ENCODE measurements around the gene ALK. TPM values are rescaled to one million over a fixed set of nuclear protein-coding genes. Genes with fewer than 3 reads are reported as not detected.

ALK gene
- total and polyA plus RNA-seq, 10 of the 15 experiments (the other 5 are each of a cell fraction or from before 2014, with no cell fraction given): 0.11 TPM; not detected in 9

DNA sequence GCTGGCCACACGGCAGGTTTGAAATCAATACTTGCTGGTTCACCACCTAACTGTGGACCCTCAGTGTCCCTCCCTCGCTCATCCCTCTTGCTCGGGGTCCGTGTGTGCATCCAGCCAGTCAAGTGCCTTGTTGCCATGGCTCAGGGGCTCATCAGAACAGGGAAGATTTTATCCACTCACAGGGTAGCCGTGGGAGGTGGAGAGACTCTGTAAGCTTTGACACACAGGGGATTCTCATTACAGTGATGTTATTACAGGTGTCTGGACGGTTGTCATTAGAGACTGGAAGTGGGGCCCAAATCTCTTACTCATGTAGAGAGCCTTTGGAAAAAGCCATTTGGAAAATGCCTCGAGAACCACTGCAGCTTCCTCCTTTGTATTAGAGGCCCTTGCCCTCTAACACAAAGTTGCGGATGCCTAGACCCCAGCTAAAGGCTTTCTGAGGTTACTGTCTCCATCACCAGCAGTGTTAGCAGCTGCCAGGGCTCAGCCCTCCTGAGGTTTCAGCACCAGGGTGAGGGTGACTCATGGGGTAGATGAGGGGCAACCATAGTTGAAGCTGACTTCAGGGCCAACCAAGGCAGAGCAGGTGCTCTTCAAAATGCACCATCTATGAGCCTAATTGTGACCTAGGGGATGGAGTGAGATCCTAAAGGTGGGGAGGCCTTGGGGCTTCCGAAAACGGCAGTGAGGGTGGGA is 610.6 kb downstream of the ALK start (continued):
- TF ChIP-seq, protein P1, sequence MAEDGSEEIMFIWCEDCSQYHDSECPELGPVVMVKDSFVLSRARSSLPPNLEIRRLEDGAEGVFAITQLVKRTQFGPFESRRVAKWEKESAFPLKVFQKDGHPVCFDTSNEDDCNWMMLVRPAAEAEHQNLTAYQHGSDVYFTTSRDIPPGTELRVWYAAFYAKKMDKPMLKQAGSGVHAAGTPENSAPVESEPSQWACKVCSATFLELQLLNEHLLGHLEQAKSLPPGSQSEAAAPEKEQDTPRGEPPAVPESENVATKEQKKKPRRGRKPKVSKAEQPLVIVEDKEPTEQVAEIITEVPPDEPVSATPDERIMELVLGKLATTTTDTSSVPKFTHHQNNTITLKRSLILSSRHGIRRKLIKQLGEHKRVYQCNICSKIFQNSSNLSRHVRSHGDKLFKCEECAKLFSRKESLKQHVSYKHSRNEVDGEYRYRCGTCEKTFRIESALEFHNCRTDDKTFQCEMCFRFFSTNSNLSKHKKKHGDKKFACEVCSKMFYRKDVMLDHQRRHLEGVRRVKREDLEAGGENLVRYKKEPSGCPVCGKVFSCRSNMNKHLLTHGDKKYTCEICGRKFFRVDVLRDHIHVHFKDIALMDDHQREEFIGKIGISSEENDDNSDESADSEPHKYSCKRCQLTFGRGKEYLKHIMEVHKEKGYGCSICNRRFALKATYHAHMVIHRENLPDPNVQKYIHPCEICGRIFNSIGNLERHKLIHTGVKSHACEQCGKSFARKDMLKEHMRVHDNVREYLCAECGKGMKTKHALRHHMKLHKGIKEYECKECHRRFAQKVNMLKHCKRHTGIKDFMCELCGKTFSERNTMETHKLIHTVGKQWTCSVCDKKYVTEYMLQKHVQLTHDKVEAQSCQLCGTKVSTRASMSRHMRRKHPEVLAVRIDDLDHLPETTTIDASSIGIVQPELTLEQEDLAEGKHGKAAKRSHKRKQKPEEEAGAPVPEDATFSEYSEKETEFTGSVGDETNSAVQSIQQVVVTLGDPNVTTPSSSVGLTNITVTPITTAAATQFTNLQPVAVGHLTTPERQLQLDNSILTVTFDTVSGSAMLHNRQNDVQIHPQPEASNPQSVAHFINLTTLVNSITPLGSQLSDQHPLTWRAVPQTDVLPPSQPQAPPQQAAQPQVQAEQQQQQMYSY (CRISPR knock-in tag; IDR thresholded peaks at IDR 0.05): no peak
- TF ChIP-seq IKZF1 (conservative IDR thresholded peaks at IDR 0.05): no peak

DNA sequence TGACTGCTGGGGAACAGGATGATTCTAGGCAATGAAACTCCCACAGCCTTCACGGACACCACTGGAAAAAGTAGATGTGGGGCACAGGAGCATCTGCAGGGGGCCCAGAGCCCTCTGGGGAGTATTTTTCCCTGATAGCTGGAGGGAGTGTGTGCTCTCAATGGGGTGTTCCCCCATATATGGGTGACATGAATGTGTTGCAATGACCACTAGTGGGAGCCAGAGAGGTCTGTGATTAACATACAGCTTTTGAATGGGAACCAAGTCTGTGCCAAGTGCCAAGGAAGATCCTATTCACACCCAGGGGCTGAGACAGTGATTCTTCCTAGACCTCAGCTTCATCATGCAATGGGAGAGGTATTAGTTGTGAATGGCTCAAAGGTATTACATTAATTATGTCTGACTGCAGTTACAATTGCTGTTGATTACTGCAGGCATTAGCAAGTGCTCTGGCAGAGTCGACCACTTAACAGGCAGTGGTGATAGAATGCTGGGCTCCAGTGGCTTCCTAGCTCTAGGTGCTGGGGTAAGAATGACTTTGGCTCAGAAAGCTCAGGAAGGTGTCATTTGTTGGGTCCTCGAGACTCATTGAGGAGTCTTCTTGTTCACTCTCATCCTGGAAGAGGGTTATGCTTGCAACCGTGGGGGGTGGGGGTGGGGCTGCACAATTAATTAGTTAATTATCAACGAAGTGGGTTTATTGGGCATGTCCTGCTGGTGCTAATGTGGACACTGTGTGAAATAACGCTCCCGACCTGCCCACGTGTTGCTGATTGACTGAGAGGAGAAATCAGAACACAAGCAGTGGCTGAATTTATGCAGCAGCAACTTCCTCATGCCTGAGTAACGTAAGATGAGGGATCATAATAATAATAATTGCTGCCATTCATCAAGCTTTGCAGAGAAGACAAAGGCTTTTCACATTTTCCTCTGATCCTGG is 612.0 kb downstream of the ALK start:
- intact Hi-C loops (cut with micrococcal nuclease; ENCODE audit: unreplicated experiment): loop anchor here (2.0 to 10.0 kb wide), 3 partner anchors 275 to 531 kb away; no protein-coding TSS in a partner anchor
- ChIA-PET RAD21 (ENCODE audit: unreplicated experiment) (interaction anchor here (0.6 to 1.0 kb wide), 3 partner anchors 34 to 636 kb away, joined by 3 read pairs; no protein-coding TSS in a partner anchor), CTCF (interaction anchor here (0.7 to 3.2 kb wide), 28 partner anchors 8 to 763 kb away, joined by 3 to 26 read pairs (median 4); no protein-coding TSS in a partner anchor), SMC1A (ENCODE audit: uncharacterized antibody, unreplicated experiment) (interaction anchor here (0.6 to 1.7 kb wide), 5 partner anchors 8 to 531 kb away, joined by 3 to 6 read pairs (median 5); no protein-coding TSS in a partner anchor), POLR2A (no interaction called here)
- no peaks in the 10 kb centered on the region for H3K9me3 ChIP-seq (replicated peaks; ENCODE audit: control insufficient read depth, insufficient read depth, low read length)
- in situ Hi-C loops (cut with MboI): no loop called here
- H3K4me3 ChIP-seq: no peak overlapping the region
- no peak overlapping the region for H2AFZ ChIP-seq (ENCODE audit: control insufficient read depth, low read depth, low read length)
- BruUV-seq (replicated peaks): no TSS peak
- no peaks in the 10 kb centered on the region for H3K79me2 ChIP-seq (ENCODE audit: control insufficient read depth, insufficient read depth, low read length)
- DNase-seq (ENCODE audit: low read depth, low spot score) (no peak), FAIRE-seq (peak; percentile 86), ATAC-seq (peak; percentile 98)
- no peaks in the 10 kb centered on the region for H3K27me3 ChIP-seq (replicated peaks in 1 of 2; ENCODE audit: control insufficient read depth in 2 of 2, insufficient read depth in 2 of 2, low read length in 1 of 2)
- peaks cover 17% of the 10 kb centered on the region for H3K4me1 ChIP-seq (ENCODE audit: control insufficient read depth, insufficient read depth, low read length)
- no peaks in the 10 kb centered on the region for H3K36me3 ChIP-seq (ENCODE audit: control insufficient read depth in 2 of 2, insufficient read depth in 2 of 2, low read length in 1 of 2)
- no peak overlapping the region for H3K4me2 ChIP-seq (ENCODE audit: control insufficient read depth, insufficient read depth)
- no peaks in the 10 kb centered on the region for H4K20me1 ChIP-seq (ENCODE audit: control insufficient read depth, insufficient read depth)
- WGBS (ENCODE audit: insufficient coverage, insufficient replicate concordance, low lambda C conversion rate, missing lambda C conversion rate): 22% methylated on average over 9 of the region's 9 CpGs
- no peak overlapping the region for H3K9ac ChIP-seq (ENCODE audit: control insufficient read depth, insufficient read depth, low read length)
- no peak overlapping the region for H3K27ac ChIP-seq (ENCODE audit: control insufficient read depth, insufficient read depth)
- TF ChIP-seq ZBED1 (IDR thresholded peaks at IDR 0.05; ENCODE audit: borderline replicate concordance) (no peak), RFX5 (IDR thresholded peaks at IDR 0.05; ENCODE audit: low read depth, low read length) (no peak), SRF (IDR thresholded peaks at IDR 0.05; ENCODE audit: low read depth in 2 of 2, low read length in 2 of 2) (peak; percentile 46 to 87; a peak in 3 of 4 replicates), NR2C2 (IDR thresholded peaks at IDR 0.05; ENCODE audit: borderline replicate concordance, control insufficient read depth, insufficient read length, low read depth) (no peak), CREM (IDR thresholded peaks at IDR 0.05; ENCODE audit: low read depth) (no peak)
- TF ChIP-seq, protein P2, sequence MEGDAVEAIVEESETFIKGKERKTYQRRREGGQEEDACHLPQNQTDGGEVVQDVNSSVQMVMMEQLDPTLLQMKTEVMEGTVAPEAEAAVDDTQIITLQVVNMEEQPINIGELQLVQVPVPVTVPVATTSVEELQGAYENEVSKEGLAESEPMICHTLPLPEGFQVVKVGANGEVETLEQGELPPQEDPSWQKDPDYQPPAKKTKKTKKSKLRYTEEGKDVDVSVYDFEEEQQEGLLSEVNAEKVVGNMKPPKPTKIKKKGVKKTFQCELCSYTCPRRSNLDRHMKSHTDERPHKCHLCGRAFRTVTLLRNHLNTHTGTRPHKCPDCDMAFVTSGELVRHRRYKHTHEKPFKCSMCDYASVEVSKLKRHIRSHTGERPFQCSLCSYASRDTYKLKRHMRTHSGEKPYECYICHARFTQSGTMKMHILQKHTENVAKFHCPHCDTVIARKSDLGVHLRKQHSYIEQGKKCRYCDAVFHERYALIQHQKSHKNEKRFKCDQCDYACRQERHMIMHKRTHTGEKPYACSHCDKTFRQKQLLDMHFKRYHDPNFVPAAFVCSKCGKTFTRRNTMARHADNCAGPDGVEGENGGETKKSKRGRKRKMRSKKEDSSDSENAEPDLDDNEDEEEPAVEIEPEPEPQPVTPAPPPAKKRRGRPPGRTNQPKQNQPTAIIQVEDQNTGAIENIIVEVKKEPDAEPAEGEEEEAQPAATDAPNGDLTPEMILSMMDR (IDR thresholded peaks at IDR 0.05 in 2 of 3, conservative IDR thresholded peaks at IDR 0.05 in 1 of 3; ENCODE audit: control insufficient read depth in 2 of 3, extremely low read depth in 1 of 3, insufficient read depth in 1 of 3, low read depth in 3 of 3, low read length in 3 of 3): peak; percentile 79 to 95 (median 83)
- TF ChIP-seq, protein P3, sequence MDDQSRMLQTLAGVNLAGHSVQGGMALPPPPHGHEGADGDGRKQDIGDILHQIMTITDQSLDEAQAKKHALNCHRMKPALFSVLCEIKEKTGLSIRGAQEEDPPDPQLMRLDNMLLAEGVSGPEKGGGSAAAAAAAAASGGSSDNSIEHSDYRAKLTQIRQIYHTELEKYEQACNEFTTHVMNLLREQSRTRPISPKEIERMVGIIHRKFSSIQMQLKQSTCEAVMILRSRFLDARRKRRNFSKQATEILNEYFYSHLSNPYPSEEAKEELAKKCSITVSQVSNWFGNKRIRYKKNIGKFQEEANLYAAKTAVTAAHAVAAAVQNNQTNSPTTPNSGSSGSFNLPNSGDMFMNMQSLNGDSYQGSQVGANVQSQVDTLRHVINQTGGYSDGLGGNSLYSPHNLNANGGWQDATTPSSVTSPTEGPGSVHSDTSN (IDR thresholded peaks at IDR 0.05; ENCODE audit: insufficient replicate concordance, low read depth, low read length): no peak
- TF ChIP-seq, protein P4, sequence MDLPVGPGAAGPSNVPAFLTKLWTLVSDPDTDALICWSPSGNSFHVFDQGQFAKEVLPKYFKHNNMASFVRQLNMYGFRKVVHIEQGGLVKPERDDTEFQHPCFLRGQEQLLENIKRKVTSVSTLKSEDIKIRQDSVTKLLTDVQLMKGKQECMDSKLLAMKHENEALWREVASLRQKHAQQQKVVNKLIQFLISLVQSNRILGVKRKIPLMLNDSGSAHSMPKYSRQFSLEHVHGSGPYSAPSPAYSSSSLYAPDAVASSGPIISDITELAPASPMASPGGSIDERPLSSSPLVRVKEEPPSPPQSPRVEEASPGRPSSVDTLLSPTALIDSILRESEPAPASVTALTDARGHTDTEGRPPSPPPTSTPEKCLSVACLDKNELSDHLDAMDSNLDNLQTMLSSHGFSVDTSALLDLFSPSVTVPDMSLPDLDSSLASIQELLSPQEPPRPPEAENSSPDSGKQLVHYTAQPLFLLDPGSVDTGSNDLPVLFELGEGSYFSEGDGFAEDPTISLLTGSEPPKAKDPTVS (IDR thresholded peaks at IDR 0.05; ENCODE audit: low read depth, low read length): no peak

Data from GM12878 (cell line).